Ishikawa (cell line): ENCODE results near the gene ELMO1.

Experiments
- CREB1 ChIP-seq: IDR thresholded peaks from 2 replicates; pipeline ENCODE4 v1.6.1; 2012; ENCODE audit warnings: low read depth
- TAF1 ChIP-seq: IDR thresholded peaks from 2 replicates; pipeline ENCODE4 v1.6.1; 2012; ENCODE audit warnings: low read depth, mild to moderate bottlenecking
- TF ChIP-seq, protein P1 (sequence below): IDR thresholded peaks from 2 replicates; pipeline ENCODE4 v1.6.1; 2012; ENCODE audit warnings: low read depth, mild to moderate bottlenecking

DNA sequence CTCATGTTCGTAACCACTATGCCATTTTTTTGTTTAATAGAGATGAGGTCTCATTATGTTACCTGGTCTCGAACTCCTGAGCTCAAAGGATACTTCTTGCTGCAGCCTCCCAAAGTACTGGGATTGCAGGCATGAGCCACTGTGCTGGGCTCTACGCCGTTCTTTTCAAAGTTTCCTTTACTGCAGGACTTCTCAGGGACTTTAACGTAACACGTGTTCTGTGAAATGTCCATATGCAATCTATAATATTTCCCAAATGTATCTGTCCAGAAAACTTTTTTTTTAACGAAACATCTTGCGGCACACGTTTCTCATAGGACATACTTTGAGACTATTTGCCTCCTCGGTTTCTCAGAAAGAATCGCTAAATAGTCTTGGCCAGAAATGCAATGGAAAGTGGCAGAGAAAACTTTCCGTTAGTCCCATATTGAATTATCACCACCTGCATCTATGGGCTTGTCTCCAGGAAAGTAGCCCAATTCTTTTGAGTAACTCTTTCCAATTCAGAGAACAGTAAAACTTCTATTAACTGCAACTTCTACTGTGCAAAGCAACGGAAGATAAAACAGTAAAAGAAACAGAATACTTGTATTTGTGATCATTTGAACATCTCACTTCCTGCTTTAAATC, 96.3 kb downstream of the ELMO1 start:
- TF ChIP-seq TAF1: no peak
- TF ChIP-seq, protein P1, sequence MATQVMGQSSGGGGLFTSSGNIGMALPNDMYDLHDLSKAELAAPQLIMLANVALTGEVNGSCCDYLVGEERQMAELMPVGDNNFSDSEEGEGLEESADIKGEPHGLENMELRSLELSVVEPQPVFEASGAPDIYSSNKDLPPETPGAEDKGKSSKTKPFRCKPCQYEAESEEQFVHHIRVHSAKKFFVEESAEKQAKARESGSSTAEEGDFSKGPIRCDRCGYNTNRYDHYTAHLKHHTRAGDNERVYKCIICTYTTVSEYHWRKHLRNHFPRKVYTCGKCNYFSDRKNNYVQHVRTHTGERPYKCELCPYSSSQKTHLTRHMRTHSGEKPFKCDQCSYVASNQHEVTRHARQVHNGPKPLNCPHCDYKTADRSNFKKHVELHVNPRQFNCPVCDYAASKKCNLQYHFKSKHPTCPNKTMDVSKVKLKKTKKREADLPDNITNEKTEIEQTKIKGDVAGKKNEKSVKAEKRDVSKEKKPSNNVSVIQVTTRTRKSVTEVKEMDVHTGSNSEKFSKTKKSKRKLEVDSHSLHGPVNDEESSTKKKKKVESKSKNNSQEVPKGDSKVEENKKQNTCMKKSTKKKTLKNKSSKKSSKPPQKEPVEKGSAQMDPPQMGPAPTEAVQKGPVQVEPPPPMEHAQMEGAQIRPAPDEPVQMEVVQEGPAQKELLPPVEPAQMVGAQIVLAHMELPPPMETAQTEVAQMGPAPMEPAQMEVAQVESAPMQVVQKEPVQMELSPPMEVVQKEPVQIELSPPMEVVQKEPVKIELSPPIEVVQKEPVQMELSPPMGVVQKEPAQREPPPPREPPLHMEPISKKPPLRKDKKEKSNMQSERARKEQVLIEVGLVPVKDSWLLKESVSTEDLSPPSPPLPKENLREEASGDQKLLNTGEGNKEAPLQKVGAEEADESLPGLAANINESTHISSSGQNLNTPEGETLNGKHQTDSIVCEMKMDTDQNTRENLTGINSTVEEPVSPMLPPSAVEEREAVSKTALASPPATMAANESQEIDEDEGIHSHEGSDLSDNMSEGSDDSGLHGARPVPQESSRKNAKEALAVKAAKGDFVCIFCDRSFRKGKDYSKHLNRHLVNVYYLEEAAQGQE: no peak
- TF ChIP-seq CREB1: no peak
